Measurements from ENCODE around the gene ZIK1. TPM values are rescaled to one million over a fixed set of nuclear protein-coding genes. Genes with fewer than 3 reads are reported as not detected.

The ZIK1 gene
- total RNA-seq, 4 donors from 2014 or later, result 3.0 to 5.7 (median 4.1) TPM

Other genes with a start within 250 kb of the ZIK1 start
- 10 to 100 TPM in 3 of 4 donors, 1 to 10 TPM in 1; 10.0 to 12.4 (median 11.3) TPM for gene ZNF304, start 232.9 kb upstream of the ZIK1 start, total RNA-seq
- gene TRAPPC2B, start 220.6 kb upstream of the ZIK1 start, total RNA-seq, result 10 to 100 TPM; 16.5 to 20.7 (median 19.9) TPM
- gene ZNF547, start 220.6 kb upstream of the ZIK1 start, total RNA-seq, result 1 to 10 TPM; 1.8 to 4.2 (median 2.7) TPM
- gene ZNF548, start 194.3 kb upstream of the ZIK1 start, total RNA-seq, result 10 to 100 TPM; 18.8 to 30.9 (median 25.7) TPM
- 10 to 100 TPM; 10.2 to 23.8 (median 15.2) TPM for gene ZNF17, start 173.0 kb upstream of the ZIK1 start, total RNA-seq
- 10 to 100 TPM in 3 of 4 donors, 1 to 10 TPM in 1; 8.3 to 15.5 (median 13.5) TPM for gene ZNF749, start 148.8 kb upstream of the ZIK1 start, total RNA-seq
- gene VN1R1, start 127.0 kb upstream of the ZIK1 start, total RNA-seq, result 1 to 10 TPM in 3 of 4 donors, under 1 TPM in 1; 0.76 to 3.9 (median 1.2) TPM
- 10 to 100 TPM in 2 of 4 donors, 1 to 10 TPM in 2; 6.1 to 15.0 (median 10.9) TPM for gene ZNF772, start 106.6 kb upstream of the ZIK1 start, total RNA-seq
- gene ZNF419, start 96.4 kb upstream of the ZIK1 start, total RNA-seq, result 10 to 100 TPM in 1 of 4 donors, 1 to 10 TPM in 3; 7.9 to 20.4 (median 8.9) TPM
- gene ZNF773, start 84.2 kb upstream of the ZIK1 start, total RNA-seq, result 10 to 100 TPM; 10.5 to 24.1 (median 16.2) TPM
- gene ZNF549, start 56.8 kb upstream of the ZIK1 start, total RNA-seq, result 1 to 10 TPM; 3.4 to 9.5 (median 4.9) TPM
- gene ZNF550, start 24.3 kb upstream of the ZIK1 start, total RNA-seq, result 10 to 100 TPM in 2 of 4 donors, 1 to 10 TPM in 2; 6.6 to 21.9 (median 11.3) TPM
- 1 to 10 TPM; 5.3 to 8.7 (median 6.1) TPM for gene ZNF416, start 5.2 kb upstream of the ZIK1 start, total RNA-seq
- 1 to 10 TPM; 4.7 to 9.7 (median 7.2) TPM for gene ZNF530, start 15.7 kb downstream of the ZIK1 start, total RNA-seq
- gene ZNF134, start 30.1 kb downstream of the ZIK1 start, total RNA-seq, result 10 to 100 TPM; 15.8 to 35.0 (median 21.5) TPM
- 10 to 100 TPM in 3 of 4 donors, 1 to 10 TPM in 1; 7.5 to 21.3 (median 14.1) TPM for gene ZNF211, start 49.0 kb downstream of the ZIK1 start, total RNA-seq
- 1 to 10 TPM in 2 of 4 donors, not detected in 2; 2.3 to 3.9 TPM for gene ZSCAN4, start 84.8 kb downstream of the ZIK1 start, total RNA-seq
- gene ZNF551, start 97.8 kb downstream of the ZIK1 start, total RNA-seq, result 10 to 100 TPM; 21.5 to 42.3 (median 29.7) TPM
- gene ZNF154, start 125.1 kb downstream of the ZIK1 start, total RNA-seq, result 1 to 10 TPM in 2 of 4 donors, under 1 TPM in 1, not detected in 1; 0.13 to 1.3 (median 1.3) TPM
- 1 to 10 TPM; 2.0 to 8.4 (median 2.8) TPM for gene ZNF671, start 143.5 kb downstream of the ZIK1 start, total RNA-seq
- 10 to 100 TPM; 11.2 to 23.8 (median 15.0) TPM for gene ZNF776, start 162.7 kb downstream of the ZIK1 start, total RNA-seq
- 10 to 100 TPM; 20.6 to 47.4 (median 26.8) TPM for gene ZNF586, start 185.5 kb downstream of the ZIK1 start, total RNA-seq
- gene ZNF552, start 230.8 kb downstream of the ZIK1 start, total RNA-seq, result 10 to 100 TPM in 1 of 4 donors, 1 to 10 TPM in 3; 5.6 to 11.5 (median 8.3) TPM
- 10 to 100 TPM; 15.0 to 28.6 (median 19.6) TPM for gene ZNF587B, start 246.2 kb downstream of the ZIK1 start, total RNA-seq

All from suprapubic skin (tissue), 4 donors.